Left ventricle myocardium inferior (tissue), 1 donor: Measurements from ENCODE around the gene TOR1AIP2. TPM values are rescaled to one million over a fixed set of nuclear protein-coding genes. Genes with fewer than 3 reads are reported as not detected.

Source experiments
- DNase-seq: peaks from one replicate; pipeline ENCODE4 v3.0.0-alpha.2; 2020
- H3K27ac ChIP-seq: fragments of 200-600 bp; replicated peaks from 2 replicates; pipeline ENCODE4 v1.8.0; 2021
- H3K27me3 ChIP-seq: fragments of 200-600 bp; 2 replicates; pipeline ENCODE4 v1.8.0; 2021; ENCODE audit warnings: low read depth
- H3K36me3 ChIP-seq: fragments of 200-600 bp; 2 replicates; pipeline ENCODE4 v1.8.0; 2021
- H3K4me1 ChIP-seq: fragments of 200-600 bp; 2 replicates; pipeline ENCODE4 v1.8.0; 2021
- H3K4me3 ChIP-seq: fragments of 200-600 bp; 2 replicates; pipeline ENCODE4 v1.8.0; 2021; ENCODE audit warnings: mild to moderate bottlenecking, moderate library complexity
- H3K9me3 ChIP-seq: fragments of 200-600 bp; replicated peaks from 2 replicates; pipeline ENCODE4 v1.8.0; 2021
- CTCF ChIP-seq: fragments of 200-600 bp; IDR thresholded peaks from 2 replicates; pipeline ENCODE4 v1.8.0; 2021; ENCODE audit warnings: antibody characterized with exemption, mild to moderate bottlenecking, borderline replicate concordance
- intact Hi-C: fragments of 100-400 bp; cut with micrococcal nuclease; formaldehyde crosslinking; loops from one replicate; pipeline ENCODE4 v1.11.0; 2022
- total RNA-seq: library from RNA; stranded (reverse); fragmentation: NEBNext Ultra II Directional; extraction: Animal tissue kit (Norgen Biotek cat#: 25700); gene quantifications from one replicate; pipeline ENCODE4 v1.2.1, GENCODE V29; 2021
- donor health status: DM: no; HTN: yes; CAD: no; lungs with severe emphysema.

TOR1AIP2 gene
- total RNA-seq, 1 donor from 2014 or later = 48.1 TPM

GRCh38 chr1:179828554-179829110 is 49.0 kb downstream of the TOR1AIP2 start:
- intact Hi-C loops = no loop called here
- no peak for DNase-seq
- peaks cover 25% of the 10 kb centered on the region for H3K4me1 ChIP-seq
- no peak for TF ChIP-seq CTCF
- no peak overlapping the region for H3K27ac ChIP-seq
- H3K27me3 ChIP-seq = no peaks in the 10 kb centered on the region
- H3K4me3 ChIP-seq = no peak overlapping the region
- H3K36me3 ChIP-seq = no peaks in the 10 kb centered on the region
- no peaks in the 10 kb centered on the region for H3K9me3 ChIP-seq

GRCh38 chr1:179826626-179827280 is 50.9 kb downstream of the TOR1AIP2 start:
- Histone ChIP-seq H3K27ac (no peak overlapping the region), H3K4me3 (no peak overlapping the region), H3K27me3 (no peaks in the 10 kb centered on the region), H3K4me1 (peaks cover 25% of the 10 kb centered on the region), H3K36me3 (no peaks in the 10 kb centered on the region), H3K9me3 (no peaks in the 10 kb centered on the region)
- no peak for TF ChIP-seq CTCF
- no peak for DNase-seq
- intact Hi-C loops = no loop called here

- H3K9me3 ChIP-seq = no peaks in the 10 kb centered on the region
- H3K27ac ChIP-seq = peak overlapping the region; percentile 66
- TF ChIP-seq CTCF = no peak
- no peak overlapping the region for H3K4me3 ChIP-seq
- H3K4me1 ChIP-seq = peaks cover 25% of the 10 kb centered on the region
- no peaks in the 10 kb centered on the region for H3K36me3 ChIP-seq
- intact Hi-C loops = no loop called here
- DNase-seq = no peak
- no peaks in the 10 kb centered on the region for H3K27me3 ChIP-seq
Measured at GRCh38 chr1:179825798-179826460, 51.7 kb downstream of the TOR1AIP2 start.

- intact Hi-C loops = no loop called here
- H3K4me3 ChIP-seq = no peak overlapping the region
- H3K36me3 ChIP-seq = no peaks in the 10 kb centered on the region
- H3K27ac ChIP-seq = peak overlapping the region; percentile 66
- TF ChIP-seq CTCF = no peak
- DNase-seq = no peak
- no peaks in the 10 kb centered on the region for H3K9me3 ChIP-seq
- H3K27me3 ChIP-seq = no peaks in the 10 kb centered on the region
- peaks cover 25% of the 10 kb centered on the region for H3K4me1 ChIP-seq
Measured at GRCh38 chr1:179825206-179825605, 52.4 kb downstream of the TOR1AIP2 start.

- H3K27ac ChIP-seq = peak overlapping the region; percentile 66
- no peak for DNase-seq
- H3K4me3 ChIP-seq = no peak overlapping the region
- H3K27me3 ChIP-seq = no peaks in the 10 kb centered on the region
- no peaks in the 10 kb centered on the region for H3K9me3 ChIP-seq
- no peaks in the 10 kb centered on the region for H3K36me3 ChIP-seq
- no peak for TF ChIP-seq CTCF
- intact Hi-C loops = no loop called here
- H3K4me1 ChIP-seq = peaks cover 25% of the 10 kb centered on the region
Measured at GRCh38 chr1:179824265-179824664, 53.3 kb downstream of the TOR1AIP2 start.
